Suprapubic skin (tissue), 4 donors: ENCODE data around the gene PDE4B. TPM values are rescaled to one million over a fixed set of nuclear protein-coding genes. Genes with fewer than 3 reads are reported as not detected.

ENCODE experiments used
- DNase-seq, 2 donors: peaks; one replicate each; pipeline ENCODE4 v3.0.0-alpha.2; 2019; ENCODE audit warnings: low spot score in 2 of 2
- H3K27ac ChIP-seq: fragments of 200-600 bp; sonication (generic); one replicate; pipeline ENCODE4 v1.5.1; 2019
- H3K27me3 ChIP-seq: fragments of 200-600 bp; sonication (generic); one replicate; pipeline ENCODE4 v1.5.1; 2019
- H3K36me3 ChIP-seq: fragments of 200-600 bp; sonication (generic); one replicate; pipeline ENCODE4 v1.5.1; 2019
- H3K4me1 ChIP-seq: fragments of 200-600 bp; sonication (generic); one replicate; pipeline ENCODE4 v1.5.1; 2019
- H3K4me3 ChIP-seq: fragments of 200-600 bp; sonication (generic); one replicate; pipeline ENCODE4 v1.5.1; 2019; ENCODE audit warnings: mild to moderate bottlenecking
- H3K9me3 ChIP-seq: fragments of 200-600 bp; sonication (generic); one replicate; pipeline ENCODE4 v1.5.1; 2019
- EP300 ChIP-seq: sonication (generic); formaldehyde crosslinking; IDR thresholded peaks from one replicate; pipeline ENCODE4 v1.6.1; 2017; ENCODE audit warnings: antibody characterized with exemption
- POLR2A ChIP-seq, 2 donors: fragments of 450-650 bp; IDR thresholded peaks; one replicate each; pipeline ENCODE4 v1.6.1; 2017; ENCODE audit warnings: antibody characterized with exemption in 2 of 2, mild to moderate bottlenecking in 2 of 2, moderate library complexity in 2 of 2
- POLR2AphosphoS5 ChIP-seq, 3 donors: sonication (generic); formaldehyde crosslinking; IDR thresholded peaks; one replicate each; pipeline ENCODE4 v1.6.1; 2017; ENCODE audit warnings: antibody characterized with exemption in 3 of 3
- WGBS: methylation state at CpG from one replicate; pipeline ENCODE4 v1.1.5; 2018; 5-methylcytosine and 5-hydroxymethylcytosine counted together
- total RNA-seq, 4 donors: library from RNA; depleted of rRNA; stranded (reverse); fragments of >200 nt; gene quantifications; one replicate each; pipeline ENCODE4 v1.1.0, GENCODE V29; 2016
- TF ChIP-seq, protein P1 (sequence below), 2 donors: fragments of 200-600 bp in 1 of 2; fragments of 450-650 bp in 1 of 2; sonication (generic) in 1 of 2; IDR thresholded peaks; one replicate each; pipeline ENCODE4 v1.5.1; 2016 to 2019; ENCODE audit warnings: antibody characterized with exemption in 2 of 2, mild to moderate bottlenecking in 1 of 2, moderate library complexity in 1 of 2

Gene PDE4B
- total RNA-seq, 4 donors from 2014 or later: 14.2 to 27.6 (median 16.7) TPM

DNA sequence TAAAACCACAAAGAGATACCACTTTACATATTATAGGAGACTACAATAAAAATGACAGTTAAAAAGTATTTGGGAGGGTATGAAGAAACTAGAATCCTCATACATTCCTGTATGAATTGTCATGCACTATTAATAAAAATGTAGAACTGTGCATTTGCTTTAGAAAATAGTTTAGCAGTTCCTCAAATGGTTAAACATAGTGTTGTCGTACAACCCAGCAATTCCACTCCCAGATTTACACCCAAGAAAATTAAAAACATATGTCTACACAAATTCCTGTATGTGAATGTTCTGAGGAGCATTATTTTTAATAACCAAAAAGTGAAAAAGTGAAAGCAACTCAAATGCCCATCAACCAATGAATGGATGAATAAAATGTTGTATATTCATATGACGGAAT, 23.1 kb upstream of the PDE4B start:
- H3K27me3 ChIP-seq: no peaks in the 10 kb centered on the region
- no peaks in the 10 kb centered on the region for H3K4me1 ChIP-seq
- H3K36me3 ChIP-seq: no peaks in the 10 kb centered on the region
- no peak for DNase-seq
- WGBS: 76% methylated on average over 2 of the region's 2 CpGs
- H3K4me3 ChIP-seq: no peak overlapping the region
- no peaks in the 10 kb centered on the region for H3K9me3 ChIP-seq
- no peak for TF ChIP-seq POLR2AphosphoS5 (IDR thresholded peaks at IDR 0.05)
- no peak for TF ChIP-seq POLR2A (IDR thresholded peaks at IDR 0.05)
- TF ChIP-seq EP300: no peak
- TF ChIP-seq, protein P1, sequence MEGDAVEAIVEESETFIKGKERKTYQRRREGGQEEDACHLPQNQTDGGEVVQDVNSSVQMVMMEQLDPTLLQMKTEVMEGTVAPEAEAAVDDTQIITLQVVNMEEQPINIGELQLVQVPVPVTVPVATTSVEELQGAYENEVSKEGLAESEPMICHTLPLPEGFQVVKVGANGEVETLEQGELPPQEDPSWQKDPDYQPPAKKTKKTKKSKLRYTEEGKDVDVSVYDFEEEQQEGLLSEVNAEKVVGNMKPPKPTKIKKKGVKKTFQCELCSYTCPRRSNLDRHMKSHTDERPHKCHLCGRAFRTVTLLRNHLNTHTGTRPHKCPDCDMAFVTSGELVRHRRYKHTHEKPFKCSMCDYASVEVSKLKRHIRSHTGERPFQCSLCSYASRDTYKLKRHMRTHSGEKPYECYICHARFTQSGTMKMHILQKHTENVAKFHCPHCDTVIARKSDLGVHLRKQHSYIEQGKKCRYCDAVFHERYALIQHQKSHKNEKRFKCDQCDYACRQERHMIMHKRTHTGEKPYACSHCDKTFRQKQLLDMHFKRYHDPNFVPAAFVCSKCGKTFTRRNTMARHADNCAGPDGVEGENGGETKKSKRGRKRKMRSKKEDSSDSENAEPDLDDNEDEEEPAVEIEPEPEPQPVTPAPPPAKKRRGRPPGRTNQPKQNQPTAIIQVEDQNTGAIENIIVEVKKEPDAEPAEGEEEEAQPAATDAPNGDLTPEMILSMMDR (IDR thresholded peaks at IDR 0.05): no peak
- no peak overlapping the region for H3K27ac ChIP-seq

DNA sequence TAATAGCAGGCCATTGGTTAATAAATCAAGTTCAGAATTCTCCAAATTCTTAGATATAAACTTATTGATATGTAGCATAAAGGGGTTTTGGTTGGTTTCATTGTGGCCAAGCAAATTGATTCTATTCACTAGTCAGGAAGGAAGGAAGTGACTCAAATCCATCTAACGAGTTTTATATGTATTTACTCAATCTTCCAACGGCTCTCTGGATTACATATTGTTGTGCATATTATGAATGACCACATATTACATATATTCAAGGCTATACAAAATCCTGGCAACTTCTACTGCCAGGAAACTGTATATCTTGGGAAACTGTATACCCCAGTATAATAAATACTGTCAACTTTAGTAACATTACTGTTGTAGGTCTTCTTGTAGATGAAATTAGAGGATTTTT, 20.1 kb upstream of the PDE4B start:
- 57% methylated on average over 2 of the region's 2 CpGs for WGBS
- Histone ChIP-seq H3K27me3 (no peaks in the 10 kb centered on the region), H3K9me3 (no peaks in the 10 kb centered on the region), H3K4me3 (no peak overlapping the region), H3K36me3 (no peaks in the 10 kb centered on the region), H3K4me1 (no peaks in the 10 kb centered on the region), H3K27ac (no peak overlapping the region)
- TF ChIP-seq, protein P1 (IDR thresholded peaks at IDR 0.05): no peak
- TF ChIP-seq POLR2A (IDR thresholded peaks at IDR 0.05) (no peak), EP300 (no peak), POLR2AphosphoS5 (IDR thresholded peaks at IDR 0.05) (no peak)
- no peak for DNase-seq

DNA sequence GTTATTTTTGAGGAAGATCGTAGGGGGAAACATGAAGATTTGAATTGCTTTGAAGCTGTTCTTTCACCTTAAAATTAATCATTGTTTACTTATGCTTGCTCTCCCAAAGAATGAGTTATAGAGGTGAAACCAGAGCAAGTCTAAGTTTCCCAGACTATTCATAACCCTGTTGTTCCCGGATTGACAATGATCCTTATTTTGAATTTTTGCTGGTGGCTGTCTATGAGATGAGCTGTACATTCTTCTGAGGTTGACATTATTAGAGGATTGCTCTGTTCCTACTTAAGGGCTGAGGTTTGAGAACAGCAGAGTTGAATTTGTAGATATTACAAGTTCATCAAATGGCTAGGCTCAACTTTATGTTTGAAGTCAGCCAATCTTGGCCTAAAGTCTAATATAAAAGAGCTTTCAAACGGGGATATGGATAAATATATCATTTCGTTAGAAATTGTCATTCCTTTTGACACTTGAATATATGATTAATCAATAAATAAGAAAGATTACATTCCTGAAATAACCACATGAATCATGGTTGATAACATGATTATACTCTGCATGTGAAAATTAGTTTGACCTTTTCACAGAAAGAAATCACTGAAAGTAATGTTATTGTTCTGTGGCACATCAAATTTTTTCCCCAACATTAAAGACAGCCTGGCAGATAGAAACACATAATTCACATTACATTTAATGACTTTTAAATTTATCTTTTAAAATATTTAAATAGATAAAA, 19.1 kb upstream of the PDE4B start:
- WGBS: 67% methylated on average over 4 of the region's 4 CpGs
- H3K27ac ChIP-seq: no peak overlapping the region
- TF ChIP-seq, protein P1 (IDR thresholded peaks at IDR 0.05): no peak
- no peak for TF ChIP-seq POLR2A (IDR thresholded peaks at IDR 0.05)
- no peak for TF ChIP-seq EP300
- no peak for TF ChIP-seq POLR2AphosphoS5 (IDR thresholded peaks at IDR 0.05)

DNA sequence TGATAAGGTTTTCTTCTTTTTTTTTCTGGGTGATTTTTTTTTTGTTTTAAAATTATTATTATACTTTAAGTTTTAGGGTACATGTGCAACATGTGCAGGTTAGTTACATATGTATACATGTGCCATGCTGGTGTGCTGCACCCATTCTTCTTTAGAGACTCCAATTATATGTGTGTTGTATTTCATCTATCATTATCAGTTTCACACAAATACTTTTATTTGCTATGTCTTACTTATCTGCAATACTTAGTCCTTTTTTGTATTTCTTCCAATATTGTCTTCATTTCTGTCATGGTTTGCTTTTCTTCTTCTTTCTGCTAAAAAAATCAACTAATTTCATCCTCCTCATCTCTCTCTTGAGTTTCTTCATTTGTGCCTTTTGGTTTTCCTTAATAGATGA, 3.9 kb upstream of the PDE4B start:
- Histone ChIP-seq H3K36me3 (no peaks in the 10 kb centered on the region), H3K27ac (no peak overlapping the region), H3K27me3 (peaks cover 27% of the 10 kb centered on the region), H3K9me3 (peaks cover 6% of the 10 kb centered on the region), H3K4me1 (peaks cover 14% of the 10 kb centered on the region), H3K4me3 (no peak overlapping the region)
- DNase-seq: no peak
- no peak for TF ChIP-seq POLR2AphosphoS5 (IDR thresholded peaks at IDR 0.05)
- TF ChIP-seq, protein P1 (IDR thresholded peaks at IDR 0.05): no peak
- no peak for TF ChIP-seq POLR2A (IDR thresholded peaks at IDR 0.05)

More for the DNA sequence above, 19.1 kb upstream of the PDE4B start:
- H3K4me3 ChIP-seq: no peak overlapping the region
- no peaks in the 10 kb centered on the region for H3K9me3 ChIP-seq
- H3K27me3 ChIP-seq: no peaks in the 10 kb centered on the region
- no peak for DNase-seq
- no peaks in the 10 kb centered on the region for H3K36me3 ChIP-seq
- no peaks in the 10 kb centered on the region for H3K4me1 ChIP-seq

DNA sequence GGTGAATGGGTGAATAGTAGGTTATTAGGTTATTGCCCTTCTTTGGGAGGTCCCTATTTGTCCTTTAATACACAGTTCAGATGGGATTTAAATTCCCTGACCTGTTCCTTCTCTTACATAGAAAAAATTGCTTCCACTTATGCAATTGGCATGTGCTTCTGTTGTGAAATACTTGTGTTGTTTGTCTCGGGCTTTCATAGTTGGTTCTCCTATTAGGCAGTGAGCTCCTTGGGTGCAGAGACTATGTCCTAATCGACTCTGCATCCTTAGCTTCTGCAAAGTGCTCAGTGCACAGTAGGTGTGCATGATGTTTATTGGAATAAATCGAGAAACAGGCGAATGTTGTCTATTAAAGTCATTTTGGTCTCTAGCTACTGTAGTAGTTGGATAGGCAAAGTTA, 1.3 kb upstream of the PDE4B start:
- Histone ChIP-seq H3K9me3 (peaks cover 6% of the 10 kb centered on the region), H3K36me3 (no peaks in the 10 kb centered on the region), H3K4me3 (no peak overlapping the region), H3K4me1 (peaks cover 14% of the 10 kb centered on the region), H3K27me3 (peaks cover 45% of the 10 kb centered on the region), H3K27ac (no peak overlapping the region)
- WGBS: 47% methylated on average over 4 of the region's 4 CpGs
- TF ChIP-seq, protein P1 (IDR thresholded peaks at IDR 0.05): no peak
- no peak for DNase-seq
